GM12878 (cell line): ENCODE measurements around the gene SLC35G1. TPM values are rescaled to one million over a fixed set of nuclear protein-coding genes. Genes with fewer than 3 reads are reported as not detected.

ENCODE experiments used
- ATAC-seq: fragments of 200-7000 bp; cut with Tn5 transposase; 3 replicates; pipeline ENCODE4 v1.9.1; 2020; ENCODE audit warnings: mild to moderate bottlenecking, moderate library complexity
- BruUV-seq: library from RNA; stranded (reverse); fragments of 400-500 nt; replicated peaks from 2 replicates; lab custom pipeline; 2021; lab: Mats Ljungman, UMichigan
- CTCF ChIA-PET: fragments of 300-600 bp; sonication (Branson Sonifier 250); formaldehyde crosslinking; extraction: SDS; loops from one replicate; lab custom pipeline; 2021; ENCODE audit warnings: inconsistent platforms; lab: Yijun Ruan, JAX
- POLR2A ChIA-PET: fragments of 350-600 bp; formaldehyde crosslinking; extraction: SDS; loops from one replicate; lab custom pipeline; 2021; ENCODE audit warnings: inconsistent platforms; lab: Charles Lee
- RAD21 ChIA-PET: fragments of 300-600 bp; sonication (Branson Sonifier 250); formaldehyde crosslinking; loops from one replicate; lab custom pipeline; 2023; ENCODE audit warnings: antibody characterized with exemption; ENCODE audit not compliant: unreplicated experiment; lab: Charles Lee
- SMC1A ChIA-PET: fragments of 300-600 bp; sonication (Branson Sonifier 250); formaldehyde crosslinking; loops from one replicate; lab custom pipeline; 2023; ENCODE audit not compliant: unreplicated experiment, uncharacterized antibody; lab: Charles Lee
- DNase-seq: peaks from one replicate; pipeline ENCODE4 v3.0.0-alpha.2; 2011; ENCODE audit warnings: low read depth, low spot score
- FAIRE-seq: peaks from 3 replicates; lab custom pipeline; 2011; peaks lifted over from hg19 to GRCh38; lab: Jason Lieb, UNC
- H2AFZ ChIP-seq: 2 replicates; pipeline ENCODE4 v1.6.0; 2011; ENCODE audit warnings: low read depth, low read length, control low read depth; ENCODE audit not compliant: control insufficient read depth
- H3K27ac ChIP-seq: 2 replicates; pipeline ENCODE4 v1.5.1; 2011; ENCODE audit warnings: control low read depth; ENCODE audit not compliant: control insufficient read depth, insufficient read depth
- H3K27me3 ChIP-seq, 2 experiments: replicated peaks in 1 of 2; 2 replicates each; pipeline versions ENCODE4 v1.6.0 to v1.6.1; 2011; ENCODE audit warnings: low read length in 1 of 2; ENCODE audit not compliant: control insufficient read depth in 2 of 2, insufficient read depth in 2 of 2
- H3K36me3 ChIP-seq, 2 experiments: 2 replicates each; pipeline ENCODE4 v1.5.1; 2011; ENCODE audit warnings: low read length in 1 of 2; ENCODE audit not compliant: control insufficient read depth in 2 of 2, insufficient read depth in 2 of 2
- H3K4me1 ChIP-seq: 2 replicates; pipeline ENCODE4 v1.6.1; 2011; ENCODE audit warnings: mild to moderate bottlenecking, low read length, moderate library complexity, mixed read lengths; ENCODE audit not compliant: control insufficient read depth, insufficient read depth
- H3K4me2 ChIP-seq: 2 replicates; pipeline ENCODE4 v1.6.0; 2011; ENCODE audit warnings: control low read depth; ENCODE audit not compliant: control insufficient read depth, insufficient read depth
- H3K4me3 ChIP-seq: fragments of 200-600 bp; sonication (generic); 2 replicates; pipeline ENCODE4 v1.5.1; 2016
- H3K79me2 ChIP-seq: 2 replicates; pipeline ENCODE4 v1.6.0; 2011; ENCODE audit warnings: low read length; ENCODE audit not compliant: control insufficient read depth, insufficient read depth
- H3K9ac ChIP-seq: 2 replicates; pipeline ENCODE4 v1.8.0; 2011; ENCODE audit warnings: low read length, control low read depth, mixed read lengths; ENCODE audit not compliant: control insufficient read depth, insufficient read depth
- H3K9me3 ChIP-seq: replicated peaks from 3 replicates; pipeline ENCODE4 v1.5.1; 2011; ENCODE audit warnings: mild to moderate bottlenecking, low read length; ENCODE audit not compliant: control insufficient read depth, insufficient read depth
- H4K20me1 ChIP-seq: 2 replicates; pipeline ENCODE4 v1.6.0; 2011; ENCODE audit not compliant: control insufficient read depth, insufficient read depth
- ATF7 ChIP-seq: fragments of 450-650 bp; IDR thresholded peaks from 2 replicates; pipeline ENCODE4 v1.6.1; 2016; ENCODE audit warnings: low read depth, mild to moderate bottlenecking
- JUNB ChIP-seq: IDR thresholded peaks from 2 replicates; pipeline ENCODE4 v1.6.1; 2016; ENCODE audit warnings: antibody characterized with exemption, mild to moderate bottlenecking
- MYC ChIP-seq: IDR thresholded peaks from 2 replicates; pipeline ENCODE4 v1.6.1; 2011; ENCODE audit warnings: mild to moderate bottlenecking, low read length, moderate library complexity, inconsistent platforms; ENCODE audit not compliant: insufficient read depth, insufficient replicate concordance, insufficient read length, severe bottlenecking
- NR2C2 ChIP-seq: IDR thresholded peaks from 2 replicates; pipeline ENCODE4 v1.6.1; 2011; ENCODE audit warnings: borderline replicate concordance, low read depth; ENCODE audit not compliant: control insufficient read depth, insufficient read length
- PAX8 ChIP-seq: fragments of 450-650 bp; IDR thresholded peaks from 2 replicates; pipeline ENCODE4 v1.6.1; 2017; ENCODE audit warnings: mild to moderate bottlenecking, moderate library complexity
- POLR2A ChIP-seq: IDR thresholded peaks from 2 replicates; pipeline ENCODE4 v1.6.1; 2011; ENCODE audit warnings: low read depth, mild to moderate bottlenecking, low read length
- POLR2AphosphoS5 ChIP-seq: IDR thresholded peaks from 2 replicates; pipeline ENCODE4 v1.6.1; 2011; ENCODE audit warnings: mild to moderate bottlenecking, low read length, inconsistent platforms
- RB1 ChIP-seq: fragments of 450-650 bp; formaldehyde crosslinking; IDR thresholded peaks from 2 replicates; pipeline ENCODE4 v1.6.1; 2017; ENCODE audit warnings: mild to moderate bottlenecking, borderline replicate concordance
- SIN3A ChIP-seq: IDR thresholded peaks from 2 replicates; pipeline ENCODE4 v1.6.1; 2012; ENCODE audit warnings: low read depth, low read length, improper control_type of control experiment
- SMC3 ChIP-seq: IDR thresholded peaks from 2 replicates; pipeline ENCODE4 v1.6.1; 2011; ENCODE audit warnings: low read length, improper control_type of control experiment, borderline replicate concordance
- SP1 ChIP-seq: IDR thresholded peaks from one replicate; pipeline ENCODE4 v1.6.1; 2011; ENCODE audit warnings: low read depth, low read length
- SREBF1 ChIP-seq: IDR thresholded peaks from 2 replicates; pipeline ENCODE4 v1.6.1; 2012; ENCODE audit warnings: mild to moderate bottlenecking, low read length
- TCF7 ChIP-seq: IDR thresholded peaks from 2 replicates; pipeline ENCODE4 v1.6.1; 2014; ENCODE audit warnings: antibody characterized with exemption, borderline replicate concordance
- YY1 ChIP-seq: IDR thresholded peaks from 2 replicates; pipeline ENCODE4 v1.6.1; 2011; ENCODE audit warnings: low read depth, mild to moderate bottlenecking, low read length
- ZNF217 ChIP-seq: fragments of 450-650 bp; IDR thresholded peaks from 2 replicates; pipeline ENCODE4 v1.6.1; 2017; ENCODE audit warnings: antibody characterized with exemption, mild to moderate bottlenecking
- ZNF384 ChIP-seq: IDR thresholded peaks from 2 replicates; pipeline ENCODE4 v1.6.1; 2012; ENCODE audit warnings: low read depth, mild to moderate bottlenecking, low read length, improper control_type of control experiment, borderline replicate concordance
- WGBS: methylation state at CpG from one replicate; pipeline ENCODE4 v1.1.6; 2016; ENCODE audit warnings: low lambda C conversion rate; ENCODE audit not compliant: insufficient replicate concordance, insufficient coverage; ENCODE audit errors: missing lambda C conversion rate; 5-methylcytosine and 5-hydroxymethylcytosine counted together
- in situ Hi-C: fragments of 300-500 bp; cut with MboI; formaldehyde crosslinking; loops from 9 replicates; pipeline ENCODE4 v1.14.3; 2018; ENCODE audit warnings: mixed read lengths
- intact Hi-C: fragments of 100-400 bp; cut with micrococcal nuclease; formaldehyde crosslinking; loops from one replicate; pipeline ENCODE4 v1.14.2; 2022; ENCODE audit not compliant: unreplicated experiment
- polyA plus RNA-seq, 11 experiments: library from polyadenylated mRNA; depleted of rRNA in 4 of 11; unstranded in 6 of 11; stranded (reverse) in 5 of 11; fragments of >200 nt; fragmentation: Nextera tagmentation in 4 of 11; fragmentation: Illumina TruSeq in 1 of 11; extraction: Ambion mirVana in 4 of 11; extraction: Trizol in 1 of 11; gene quantifications; 1 replicate in 1 of 11; 2 replicates in 10 of 11; pipeline versions ENCODE4 v1.2.1 to v1.2.3, GENCODE V29; 2011 to 2016; ENCODE audit warnings: inconsistent platforms in 2 of 11, missing spikeins in 2 of 11, low read depth in 1 of 11
- total RNA-seq, 4 experiments: library from RNA; depleted of rRNA in 3 of 4; stranded (reverse); fragments of >200 nt in 3 of 4; fragmentation: Illumina TruSeq in 1 of 4; extraction: Trizol in 1 of 4; gene quantifications; 2 replicates each; pipeline versions ENCODE4 v1.2.1 to v1.2.3, GENCODE V29; 2013 to 2021
- TF ChIP-seq, protein P1 (sequence below): IDR thresholded peaks from 2 replicates; pipeline ENCODE4 v1.6.1; 2011; ENCODE audit warnings: low read depth, mild to moderate bottlenecking, low read length, moderate library complexity, borderline replicate concordance; ENCODE audit errors: extremely low read depth

The SLC35G1 gene
- total and polyA plus RNA-seq, 10 of the 15 experiments (the other 5 are each of a cell fraction or from before 2014, with no cell fraction given), result 1.7 to 8.8 (median 6.7) TPM

DNA sequence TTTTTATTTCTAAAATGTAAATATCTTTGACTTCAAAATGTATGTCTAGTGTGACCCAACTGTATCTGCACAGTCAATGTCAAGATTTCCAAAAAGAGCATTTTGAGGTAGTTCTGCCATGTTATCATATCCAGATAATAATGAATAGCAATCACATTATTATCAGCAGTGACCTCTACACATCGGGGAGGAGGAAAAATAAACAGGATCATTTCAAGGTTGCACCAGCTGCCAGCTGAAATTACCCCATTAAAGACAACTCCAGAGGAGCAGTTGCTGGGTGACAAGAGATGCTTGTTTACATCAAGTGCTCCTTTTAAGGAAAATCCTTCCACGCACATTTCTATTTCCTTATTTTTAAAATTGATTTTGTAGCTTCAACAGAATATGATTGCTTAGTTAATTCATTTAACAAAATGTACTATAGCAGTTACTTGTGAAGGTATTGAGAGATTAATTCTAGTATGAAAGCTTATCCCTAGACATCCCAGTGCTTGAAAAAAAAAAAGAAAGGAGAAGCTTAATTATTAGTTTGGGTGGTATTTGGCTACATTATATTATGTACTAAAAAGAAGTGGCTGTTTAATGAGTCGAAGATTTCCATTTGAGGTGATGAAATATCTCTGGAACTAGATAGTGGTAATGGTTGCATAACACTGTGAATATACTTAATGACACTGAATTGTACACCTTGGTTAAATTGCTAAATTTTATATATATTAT is 19.3 kb upstream of the SLC35G1 start:
- FAIRE-seq, result no peak

DNA sequence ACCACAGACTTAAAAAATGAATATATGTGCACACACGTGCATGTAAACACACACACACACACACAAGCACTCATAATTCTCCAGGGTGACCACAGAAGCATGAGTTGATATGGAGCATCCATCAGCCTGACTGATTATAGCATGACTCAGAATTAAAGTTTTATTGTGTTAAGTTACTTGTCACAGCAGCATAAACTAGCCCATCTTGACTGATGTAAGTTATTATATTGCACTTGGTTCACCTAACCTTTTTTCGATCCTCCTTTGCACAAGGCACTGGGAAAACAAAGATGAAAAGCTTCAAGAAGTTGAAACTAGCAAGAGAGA is 18.8 kb upstream of the SLC35G1 start:
- H3K9ac ChIP-seq, result no peak overlapping the region
- H3K4me1 ChIP-seq, result no peaks in the 10 kb centered on the region
- SMC1A ChIA-PET, result interaction anchor here (1.0 kb wide), 1 partner anchor 16 kb away, joined by 3 read pairs; no protein-coding TSS in a partner anchor
- H2AFZ ChIP-seq, result no peak overlapping the region
- RAD21 ChIA-PET, result no interaction called here
- H3K27ac ChIP-seq, result no peak overlapping the region
- POLR2A ChIA-PET, result no interaction called here
- DNase-seq (no peak), FAIRE-seq (no peak), ATAC-seq (no peak)
- H3K4me2 ChIP-seq, result no peak overlapping the region
- no peaks in the 10 kb centered on the region for H4K20me1 ChIP-seq
- CTCF ChIA-PET, result no interaction called here
- H3K27me3 ChIP-seq, result no peaks in the 10 kb centered on the region; a peak in 1 of 4 replicates
- H3K4me3 ChIP-seq, result no peak overlapping the region
- no TSS peak for BruUV-seq
- H3K36me3 ChIP-seq, result no peaks in the 10 kb centered on the region
- no peaks in the 10 kb centered on the region for H3K79me2 ChIP-seq
- intact Hi-C loops, result no loop called here
- no peaks in the 10 kb centered on the region for H3K9me3 ChIP-seq
- in situ Hi-C loops, result no loop called here
- WGBS, result 0% methylated on average over 2 of the region's 2 CpGs
- TF ChIP-seq TCF7 (no peak), YY1 (no peak), MYC (no peak), JUNB (no peak), POLR2AphosphoS5 (no peak), PAX8 (no peak), RB1 (no peak), SP1 (no peak), SREBF1 (no peak), NR2C2 (no peak), SIN3A (no peak), ATF7 (no peak)
- TF ChIP-seq, protein P1, sequence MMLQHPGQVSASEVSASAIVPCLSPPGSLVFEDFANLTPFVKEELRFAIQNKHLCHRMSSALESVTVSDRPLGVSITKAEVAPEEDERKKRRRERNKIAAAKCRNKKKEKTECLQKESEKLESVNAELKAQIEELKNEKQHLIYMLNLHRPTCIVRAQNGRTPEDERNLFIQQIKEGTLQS, result no peak

More for the DNA sequence above, 19.3 kb upstream of the SLC35G1 start:
- CTCF ChIA-PET, result no interaction called here
- no peaks in the 10 kb centered on the region for H3K9me3 ChIP-seq
- no peak for TF ChIP-seq ZNF384
- no peak for TF ChIP-seq SMC3
- TF ChIP-seq ZNF217, result no peak
- no peak for TF ChIP-seq POLR2A
- no peaks in the 10 kb centered on the region for H3K4me1 ChIP-seq
- SMC1A ChIA-PET, result interaction anchor here (1.0 to 1.3 kb wide), 2 partner anchors 16 to 20 kb away, joined by 3 to 4 read pairs; no protein-coding TSS in a partner anchor
- DNase-seq, result no peak
- intact Hi-C loops (no loop called here), in situ Hi-C loops (no loop called here)
- WGBS, result 39% methylated on average over 3 of the region's 3 CpGs
- RAD21 ChIA-PET, result no interaction called here
- H3K9ac ChIP-seq, result no peak overlapping the region
- no peak overlapping the region for H3K4me3 ChIP-seq
- no peak for ATAC-seq
- H2AFZ ChIP-seq, result no peak overlapping the region
- no peaks in the 10 kb centered on the region; a peak in 1 of 4 replicates for H3K27me3 ChIP-seq
- H3K79me2 ChIP-seq, result no peaks in the 10 kb centered on the region
- H3K36me3 ChIP-seq, result no peaks in the 10 kb centered on the region
- POLR2A ChIA-PET, result no interaction called here
- no peaks in the 10 kb centered on the region for H4K20me1 ChIP-seq
- H3K4me2 ChIP-seq, result no peak overlapping the region
- no TSS peak for BruUV-seq
- no peak overlapping the region for H3K27ac ChIP-seq
